ENCODE measurements around the gene PSME4.
"Not testable (repeated sequence)": the region's sequence is repeated elsewhere in the genome, so short reads cannot be mapped to it uniquely, and the experiment has no call there.

PSME4 gene

DNA sequence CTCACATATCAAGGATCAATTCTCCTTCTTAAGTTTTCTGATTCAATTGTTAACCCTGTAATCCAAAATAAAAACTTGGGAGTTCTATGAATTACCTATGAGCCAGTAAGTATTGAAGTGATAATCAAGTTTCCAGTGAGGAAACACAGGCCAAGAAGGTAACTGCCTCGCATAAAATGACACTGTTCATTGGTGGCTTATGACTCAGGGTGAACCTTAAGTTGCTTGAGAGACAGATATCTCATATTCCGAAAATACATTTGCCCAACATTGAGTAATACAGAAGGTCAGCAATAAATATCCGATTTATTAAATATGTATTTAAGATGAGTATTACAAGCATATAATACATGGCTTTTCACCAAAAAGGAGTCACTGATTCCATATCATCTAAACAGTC, 31.9 kb downstream of the PSME4 start:
- TF ChIP-seq, protein P1, sequence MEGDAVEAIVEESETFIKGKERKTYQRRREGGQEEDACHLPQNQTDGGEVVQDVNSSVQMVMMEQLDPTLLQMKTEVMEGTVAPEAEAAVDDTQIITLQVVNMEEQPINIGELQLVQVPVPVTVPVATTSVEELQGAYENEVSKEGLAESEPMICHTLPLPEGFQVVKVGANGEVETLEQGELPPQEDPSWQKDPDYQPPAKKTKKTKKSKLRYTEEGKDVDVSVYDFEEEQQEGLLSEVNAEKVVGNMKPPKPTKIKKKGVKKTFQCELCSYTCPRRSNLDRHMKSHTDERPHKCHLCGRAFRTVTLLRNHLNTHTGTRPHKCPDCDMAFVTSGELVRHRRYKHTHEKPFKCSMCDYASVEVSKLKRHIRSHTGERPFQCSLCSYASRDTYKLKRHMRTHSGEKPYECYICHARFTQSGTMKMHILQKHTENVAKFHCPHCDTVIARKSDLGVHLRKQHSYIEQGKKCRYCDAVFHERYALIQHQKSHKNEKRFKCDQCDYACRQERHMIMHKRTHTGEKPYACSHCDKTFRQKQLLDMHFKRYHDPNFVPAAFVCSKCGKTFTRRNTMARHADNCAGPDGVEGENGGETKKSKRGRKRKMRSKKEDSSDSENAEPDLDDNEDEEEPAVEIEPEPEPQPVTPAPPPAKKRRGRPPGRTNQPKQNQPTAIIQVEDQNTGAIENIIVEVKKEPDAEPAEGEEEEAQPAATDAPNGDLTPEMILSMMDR (IDR thresholded peaks at IDR 0.05; ENCODE audit: unreplicated experiment in 3 of 3) = no peak
- no peak overlapping the region for H3K4me3 Mint-ChIP-seq
- H3K9me3 Mint-ChIP-seq = no peaks in the 10 kb centered on the region
- no peaks in the 10 kb centered on the region for H3K4me1 Mint-ChIP-seq
- H3K27me3 Mint-ChIP-seq (ENCODE audit: low read depth) = no peaks in the 10 kb centered on the region
- no peak overlapping the region for H3K27ac Mint-ChIP-seq
- H3K36me3 Mint-ChIP-seq (ENCODE audit: low read depth) = peaks cover 46% of the 10 kb centered on the region

DNA sequence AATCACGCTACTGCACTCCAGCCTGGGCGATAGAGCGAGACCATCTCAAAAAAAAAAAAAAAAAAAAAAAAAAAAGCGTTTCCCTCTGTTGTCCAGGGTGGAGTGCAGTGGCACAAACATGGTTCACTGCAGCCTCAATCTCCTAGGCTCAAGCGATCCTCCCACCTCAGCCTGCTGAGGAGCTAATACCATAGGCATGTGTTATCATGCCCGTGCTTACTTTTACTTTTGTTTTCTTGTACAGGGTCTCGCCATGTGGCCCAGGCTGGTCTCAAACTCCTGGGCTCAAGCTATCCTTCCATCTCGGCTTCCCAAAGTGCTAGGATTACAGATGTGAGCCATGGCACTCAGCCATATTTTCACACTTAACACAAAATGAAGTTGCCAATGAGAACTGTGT, 37.5 kb downstream of the PSME4 start:
- H3K4me3 Mint-ChIP-seq = no peak overlapping the region
- no peak overlapping the region for H3K27ac Mint-ChIP-seq
- no peaks in the 10 kb centered on the region for H3K4me1 Mint-ChIP-seq
- H3K36me3 Mint-ChIP-seq (ENCODE audit: low read depth) = peaks cover 71% of the 10 kb centered on the region
- TF ChIP-seq, protein P1 (IDR thresholded peaks at IDR 0.05; ENCODE audit: unreplicated experiment in 3 of 3) = no peak
- no peaks in the 10 kb centered on the region for H3K27me3 Mint-ChIP-seq (ENCODE audit: low read depth)
- no peaks in the 10 kb centered on the region for H3K9me3 Mint-ChIP-seq

DNA sequence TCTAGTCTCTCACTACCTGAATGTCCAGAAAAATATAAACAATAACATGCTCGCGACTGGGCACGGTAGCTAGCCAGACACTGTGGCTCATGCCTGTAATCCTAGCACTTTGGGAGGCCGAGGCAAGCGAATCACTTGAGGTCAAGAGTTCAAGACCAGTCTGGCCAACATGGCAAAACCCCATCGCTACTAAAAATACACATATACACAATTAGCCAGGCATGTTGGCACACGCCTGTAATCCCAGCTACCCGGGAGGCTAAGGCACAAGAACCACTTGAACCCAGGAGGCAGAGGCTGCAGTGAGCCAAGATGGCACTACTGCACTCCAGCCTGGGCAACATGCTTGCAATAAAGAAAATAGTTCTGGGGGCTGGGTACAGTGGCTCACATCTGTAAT, 44.5 kb downstream of the PSME4 start:
- H3K9me3 Mint-ChIP-seq; H3K4me1 Mint-ChIP-seq; H3K27me3 Mint-ChIP-seq (ENCODE audit: low read depth); H3K27ac Mint-ChIP-seq; H3K4me3 Mint-ChIP-seq: not testable (repeated sequence)
- peaks cover 77% of the 10 kb centered on the region for H3K36me3 Mint-ChIP-seq (ENCODE audit: low read depth)

DNA sequence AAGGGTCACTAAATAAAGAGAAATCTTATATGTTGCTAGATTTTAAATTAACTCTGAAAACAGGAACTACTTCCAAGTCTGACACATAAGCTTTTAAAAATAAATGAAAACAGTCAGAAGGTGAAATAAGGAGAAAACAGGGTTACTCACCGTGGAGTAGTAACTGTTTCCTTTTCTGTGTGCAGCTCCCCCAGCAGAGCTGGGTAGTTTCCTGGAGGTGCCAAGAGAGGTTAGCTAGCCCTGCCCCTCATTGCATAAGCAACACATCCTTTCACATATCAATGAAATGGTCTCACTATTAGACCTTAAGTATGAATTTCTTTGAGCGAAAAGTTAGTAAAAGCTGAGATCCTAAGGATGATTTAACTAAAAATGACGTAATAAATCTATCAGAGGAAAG, 57.1 kb downstream of the PSME4 start:
- TF ChIP-seq, protein P1 (IDR thresholded peaks at IDR 0.05; ENCODE audit: unreplicated experiment in 3 of 3) = no peak
- Mint-ChIP-seq H3K4me3 (no peak overlapping the region), H3K9me3 (no peaks in the 10 kb centered on the region), H3K36me3 (ENCODE audit: low read depth) (peaks cover 43% of the 10 kb centered on the region), H3K27me3 (ENCODE audit: low read depth) (no peaks in the 10 kb centered on the region), H3K4me1 (peaks cover 7% of the 10 kb centered on the region), H3K27ac (no peak overlapping the region)

DNA sequence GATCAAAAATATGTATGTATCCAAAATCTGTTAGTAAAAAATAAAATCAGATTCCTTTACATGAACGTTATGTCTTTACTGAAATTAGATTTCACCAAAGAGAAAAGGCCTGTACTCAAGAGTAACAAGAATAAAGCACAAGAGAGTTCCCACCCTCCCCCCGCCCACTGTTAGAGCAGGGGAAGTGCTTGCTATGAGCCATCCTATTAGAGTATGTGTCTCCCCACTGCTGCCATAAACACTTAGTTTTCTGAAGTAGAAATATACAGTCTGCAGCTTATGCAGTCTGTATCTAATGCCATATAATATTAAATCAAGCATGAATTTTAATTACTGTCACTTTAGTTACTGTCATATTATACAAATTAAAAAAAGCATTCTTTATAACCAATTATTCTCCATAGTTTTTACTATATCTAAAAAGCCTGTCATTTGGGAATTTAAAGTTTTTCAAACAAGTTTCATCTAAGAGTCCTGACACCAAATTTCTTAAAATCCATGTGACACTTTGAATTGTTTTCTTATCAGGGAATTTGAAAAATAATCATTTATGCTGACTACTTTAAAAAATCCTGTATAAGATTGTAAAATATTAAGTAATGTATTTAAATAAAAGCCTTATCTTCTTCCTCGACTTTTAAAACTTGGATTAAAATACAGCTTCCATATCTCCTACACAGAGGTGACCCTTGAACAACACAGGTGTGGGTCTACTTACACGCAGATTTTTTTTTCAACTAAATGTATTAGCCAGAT, 59.2 kb downstream of the PSME4 start:
- peaks cover 51% of the 10 kb centered on the region for H3K36me3 Mint-ChIP-seq (ENCODE audit: low read depth)
- no peak overlapping the region for H3K27ac Mint-ChIP-seq
- TF ChIP-seq, protein P1 (IDR thresholded peaks at IDR 0.05; ENCODE audit: unreplicated experiment in 3 of 3) = no peak
- H3K4me1 Mint-ChIP-seq = peaks cover 7% of the 10 kb centered on the region
- no peaks in the 10 kb centered on the region for H3K9me3 Mint-ChIP-seq
- no peaks in the 10 kb centered on the region for H3K27me3 Mint-ChIP-seq (ENCODE audit: low read depth)
- H3K4me3 Mint-ChIP-seq = no peak overlapping the region

DNA sequence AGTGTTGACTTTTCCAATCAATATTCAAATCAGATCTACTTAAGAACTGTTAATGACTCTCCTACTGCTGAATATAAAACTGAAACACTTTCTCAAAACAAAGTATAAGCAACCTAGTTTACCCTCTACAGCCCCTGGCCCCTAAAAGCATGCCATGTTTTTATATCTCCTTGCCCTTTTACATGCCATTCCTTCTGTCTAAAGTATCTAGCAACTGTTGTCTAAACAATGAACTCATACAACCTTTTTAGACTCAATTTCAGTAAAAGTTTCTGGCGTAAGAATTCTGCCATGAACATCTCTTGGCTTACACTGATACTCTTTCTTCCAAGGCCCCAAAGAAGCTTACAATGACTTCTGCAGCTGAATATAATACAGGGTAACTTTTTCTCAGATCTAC, 63.2 kb downstream of the PSME4 start:
- TF ChIP-seq, protein P1 (IDR thresholded peaks at IDR 0.05; ENCODE audit: unreplicated experiment in 3 of 3) = no peak
- Mint-ChIP-seq H3K9me3 (no peaks in the 10 kb centered on the region), H3K4me3 (no peak overlapping the region), H3K4me1 (peaks cover 7% of the 10 kb centered on the region), H3K36me3 (ENCODE audit: low read depth) (peaks cover 58% of the 10 kb centered on the region), H3K27me3 (ENCODE audit: low read depth) (no peaks in the 10 kb centered on the region), H3K27ac (no peak overlapping the region)
